Mesendoderm (in vitro differentiated cells): ENCODE data around the gene PCSK1.

Experiments
- DNase-seq: peaks from one replicate; pipeline ENCODE4 v3.0.0; 2013
- H2AK5ac ChIP-seq: 2 replicates; pipeline ENCODE4 v1.6.1; 2013; ENCODE audit warnings: low read length, inconsistent platforms
- H2BK120ac ChIP-seq: 2 replicates; pipeline ENCODE4 v1.6.1; 2013; ENCODE audit warnings: low read depth, mild to moderate bottlenecking, low read length, moderate library complexity, mixed read lengths
- H2BK15ac ChIP-seq: replicated peaks from 2 replicates; pipeline ENCODE4 v1.6.1; 2013; ENCODE audit warnings: low read depth, mild to moderate bottlenecking, moderate library complexity
- H2BK5ac ChIP-seq: 2 replicates; pipeline ENCODE4 v1.6.1; 2013; ENCODE audit warnings: low read length, inconsistent platforms
- H3K18ac ChIP-seq: 2 replicates; pipeline ENCODE4 v1.6.1; 2013; ENCODE audit warnings: mild to moderate bottlenecking, low read length, mixed read lengths
- H3K23ac ChIP-seq: one replicate; pipeline ENCODE4 v1.6.1; 2013; ENCODE audit warnings: low read length
- H3K27ac ChIP-seq: 2 replicates; pipeline ENCODE4 v1.5.1; 2013; ENCODE audit warnings: low read depth, mild to moderate bottlenecking, inconsistent platforms, low read length, moderate library complexity
- H3K27me3 ChIP-seq: 2 replicates; pipeline ENCODE4 v1.6.1; 2013; ENCODE audit warnings: low read length, control low read depth, mild to moderate bottlenecking, inconsistent platforms; ENCODE audit not compliant: insufficient read depth, poor library complexity
- H3K36me3 ChIP-seq: 2 replicates; pipeline ENCODE4 v1.6.1; 2013; ENCODE audit warnings: low read length, inconsistent platforms; ENCODE audit not compliant: control insufficient read depth, insufficient read depth
- H3K4ac ChIP-seq: one replicate; pipeline ENCODE4 v1.6.1; 2013; ENCODE audit warnings: low read depth, mild to moderate bottlenecking, low read length, moderate library complexity
- H3K4me1 ChIP-seq: 2 replicates; pipeline ENCODE4 v1.6.1; 2013; ENCODE audit warnings: low read depth, low read length, inconsistent platforms; ENCODE audit not compliant: control insufficient read depth
- H3K4me2 ChIP-seq: 2 replicates; pipeline ENCODE4 v1.6.1; 2013; ENCODE audit warnings: low read length
- H3K4me3 ChIP-seq: 2 replicates; pipeline ENCODE4 v1.5.1; 2013; ENCODE audit warnings: mild to moderate bottlenecking, low read length
- H3K56ac ChIP-seq: one replicate; pipeline ENCODE4 v1.6.1; 2013; ENCODE audit warnings: low read length
- H3K79me1 ChIP-seq: 2 replicates; pipeline ENCODE4 v1.6.1; 2013; ENCODE audit warnings: low read length, inconsistent platforms
- H3K79me2 ChIP-seq: 2 replicates; pipeline ENCODE4 v1.6.1; 2013; ENCODE audit warnings: mild to moderate bottlenecking, low read length; ENCODE audit not compliant: control insufficient read depth, insufficient read depth
- H3K9ac ChIP-seq: 2 replicates; pipeline ENCODE4 v1.6.1; 2013; ENCODE audit warnings: low read length, inconsistent platforms
- H4K5ac ChIP-seq: one replicate; pipeline ENCODE4 v1.6.1; 2013; ENCODE audit warnings: low read length
- H4K8ac ChIP-seq: one replicate; pipeline ENCODE4 v1.6.1; 2013; ENCODE audit warnings: low read depth, mild to moderate bottlenecking, control low read depth, low read length, moderate library complexity
- WGBS: extraction: QIAGEN DNeasy Blood & Tissue Kit; methylation state at CpG from one replicate; pipeline ENCODE4 v1.1.7; 2013; ENCODE audit warnings: low lambda C conversion rate, missing lambda C conversion rate; ENCODE audit not compliant: insufficient coverage; ENCODE audit errors: extremely low coverage; 5-methylcytosine and 5-hydroxymethylcytosine counted together

PCSK1 gene

GRCh38 chr5:96473155-96473554 lies 40.1 kb upstream of the PCSK1 start:
- Histone ChIP-seq H3K9ac (no peak overlapping the region), H3K4me3 (no peak overlapping the region), H3K36me3 (no peaks in the 10 kb centered on the region), H3K79me1 (no peaks in the 10 kb centered on the region), H3K4me1 (peaks cover 13% of the 10 kb centered on the region), H3K79me2 (no peaks in the 10 kb centered on the region), H3K4ac (no peak overlapping the region), H2AK5ac (no peak overlapping the region), H4K5ac (no peak overlapping the region), H3K4me2 (no peak overlapping the region), H2BK15ac (no peak overlapping the region), H2BK120ac (no peak overlapping the region), H3K27me3 (no peaks in the 10 kb centered on the region), H2BK5ac (no peak overlapping the region), H3K27ac (no peak overlapping the region), H3K23ac (no peak overlapping the region), H4K8ac (no peak overlapping the region), H3K18ac (no peak overlapping the region), H3K56ac (peak overlapping the region; percentile 19)
- no CpG with 5 or more reads among the region's 1 CpG for WGBS
- DNase-seq = peak; percentile 23

DNA sequence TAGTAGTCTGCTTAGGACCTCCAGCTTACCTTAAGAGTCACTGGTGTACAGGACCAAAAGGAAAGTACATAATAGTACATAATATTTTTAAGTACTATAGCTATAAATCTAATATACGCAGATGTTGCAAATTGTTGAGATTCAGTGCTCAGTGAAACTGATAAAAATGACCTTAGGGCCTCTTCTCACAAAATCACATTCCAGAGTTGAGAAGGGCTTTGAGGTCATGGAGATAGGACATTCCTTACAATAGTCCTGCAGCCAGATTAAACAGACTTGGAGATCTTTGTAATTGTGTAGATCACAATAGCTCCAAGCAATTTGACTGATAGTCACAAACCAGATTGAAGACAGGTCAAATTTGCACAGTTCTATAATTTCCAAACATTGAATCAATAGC lies 37.7 kb upstream of the PCSK1 start:
- Histone ChIP-seq H3K4me3 (no peak overlapping the region), H2BK120ac (no peak overlapping the region), H3K4me1 (peaks cover 13% of the 10 kb centered on the region), H3K56ac (no peak overlapping the region), H3K23ac (no peak overlapping the region), H4K8ac (no peak overlapping the region), H2BK15ac (no peak overlapping the region), H4K5ac (no peak overlapping the region), H3K4me2 (no peak overlapping the region), H3K27ac (no peak overlapping the region), H3K36me3 (no peaks in the 10 kb centered on the region), H3K4ac (no peak overlapping the region), H2BK5ac (no peak overlapping the region), H3K27me3 (no peaks in the 10 kb centered on the region), H3K79me1 (no peaks in the 10 kb centered on the region), H2AK5ac (no peak overlapping the region), H3K9ac (no peak overlapping the region), H3K18ac (no peak overlapping the region), H3K79me2 (no peaks in the 10 kb centered on the region)
- DNase-seq = peak; percentile 74
- WGBS = no CpG with 5 or more reads among the region's 1 CpG

DNA sequence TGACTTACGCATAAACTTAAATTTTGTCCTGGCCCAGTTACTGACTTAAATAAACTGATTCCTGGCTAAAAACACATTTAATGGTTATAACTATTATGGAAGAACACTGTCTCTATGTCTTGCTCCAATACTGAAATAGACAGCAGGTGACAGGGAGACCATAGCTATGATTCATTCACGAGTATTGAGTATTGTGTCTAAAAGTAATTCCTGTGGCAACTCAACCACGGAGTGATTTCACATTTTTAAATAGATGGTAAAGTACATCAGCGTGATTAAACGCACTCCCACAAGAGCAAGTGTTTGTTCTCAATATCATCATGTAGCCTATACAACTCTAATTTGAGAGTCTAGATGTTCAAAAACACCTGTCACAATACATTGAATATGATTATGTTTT lies 35.9 kb upstream of the PCSK1 start:
- no peak overlapping the region for H2AK5ac ChIP-seq
- H3K56ac ChIP-seq = no peak overlapping the region
- no peak overlapping the region for H2BK15ac ChIP-seq
- H3K36me3 ChIP-seq = no peaks in the 10 kb centered on the region
- DNase-seq = no peak
- peaks cover 13% of the 10 kb centered on the region for H3K4me1 ChIP-seq
- H3K79me1 ChIP-seq = no peaks in the 10 kb centered on the region
- H3K4me2 ChIP-seq = no peak overlapping the region
- H3K27ac ChIP-seq = no peak overlapping the region
- no peak overlapping the region for H3K4me3 ChIP-seq
- no peak overlapping the region for H3K18ac ChIP-seq
- H3K4ac ChIP-seq = no peak overlapping the region
- H4K8ac ChIP-seq = no peak overlapping the region
- H4K5ac ChIP-seq = no peak overlapping the region
- no peak overlapping the region for H3K9ac ChIP-seq
- H2BK120ac ChIP-seq = no peak overlapping the region
- H3K23ac ChIP-seq = no peak overlapping the region
- no peaks in the 10 kb centered on the region for H3K79me2 ChIP-seq
- no peak overlapping the region for H2BK5ac ChIP-seq
- WGBS = no CpG with 5 or more reads among the region's 5 CpGs
- H3K27me3 ChIP-seq = no peaks in the 10 kb centered on the region

DNA sequence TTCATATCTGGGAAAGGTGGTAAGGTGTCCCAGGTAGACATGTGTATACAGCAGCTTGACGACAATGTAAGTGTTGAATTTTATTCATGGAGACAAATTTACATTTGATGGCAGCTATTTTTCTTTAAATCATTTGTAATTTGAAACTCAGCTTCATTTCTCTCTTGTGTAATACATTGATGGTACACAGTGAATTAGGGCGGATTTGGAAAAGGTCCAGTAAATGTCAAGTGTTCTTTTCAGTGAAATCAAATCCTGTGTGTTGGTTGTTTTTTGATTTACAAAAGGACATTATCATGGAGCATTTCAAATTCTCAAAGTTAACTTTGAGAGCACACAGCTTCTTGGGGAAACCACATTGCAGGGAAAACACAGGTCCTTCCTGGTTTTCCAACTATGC lies 30.0 kb upstream of the PCSK1 start:
- Histone ChIP-seq H3K4ac (no peak overlapping the region), H4K5ac (no peak overlapping the region), H3K27ac (no peak overlapping the region), H3K4me3 (no peak overlapping the region), H3K18ac (no peak overlapping the region), H2BK5ac (no peak overlapping the region), H3K4me1 (no peaks in the 10 kb centered on the region), H2BK15ac (no peak overlapping the region), H3K27me3 (no peaks in the 10 kb centered on the region), H3K23ac (no peak overlapping the region), H2BK120ac (no peak overlapping the region), H3K9ac (no peak overlapping the region), H4K8ac (no peak overlapping the region), H3K36me3 (no peaks in the 10 kb centered on the region), H2AK5ac (no peak overlapping the region), H3K4me2 (no peak overlapping the region), H3K56ac (no peak overlapping the region), H3K79me2 (no peaks in the 10 kb centered on the region), H3K79me1 (no peaks in the 10 kb centered on the region)
- WGBS = no CpG with 5 or more reads among the region's 2 CpGs
- no peak for DNase-seq

DNA sequence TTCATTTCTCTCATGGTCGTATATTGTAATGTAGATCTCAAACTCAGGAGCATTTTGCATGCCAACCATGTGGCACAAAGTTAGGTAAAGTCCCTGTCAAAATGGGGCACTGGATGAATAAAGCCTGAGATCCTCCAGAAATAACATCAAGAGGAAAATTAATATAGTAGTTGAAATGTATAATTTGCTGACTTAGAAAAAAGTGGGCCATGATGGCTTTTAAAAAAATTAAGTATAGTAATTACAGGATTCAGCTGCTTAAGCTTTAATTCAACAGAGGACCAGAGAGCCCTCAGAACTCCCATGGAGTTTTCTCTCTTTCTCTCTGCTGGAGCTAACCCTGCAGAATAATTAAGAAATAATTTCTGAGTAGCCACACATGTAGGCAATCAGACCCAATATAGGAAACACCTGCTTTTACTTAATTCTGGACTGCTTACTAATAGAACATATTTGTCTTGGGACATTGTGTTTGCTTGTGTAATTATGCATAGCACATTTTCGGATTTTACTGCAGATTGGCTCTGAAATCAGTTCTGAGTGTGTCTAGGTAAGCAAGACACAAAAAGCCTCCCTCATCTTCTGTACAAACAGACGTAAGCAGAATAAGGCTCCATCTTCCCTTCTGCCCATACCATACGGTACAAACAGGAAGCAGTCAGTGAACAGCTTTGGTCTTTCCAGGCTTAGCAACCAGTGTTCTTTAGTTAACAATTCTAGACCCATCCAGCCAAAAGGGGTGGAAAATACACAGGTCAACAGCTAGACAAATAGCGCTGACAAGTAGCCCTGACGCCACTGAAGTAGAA lies 26.5 kb upstream of the PCSK1 start:
- H4K5ac ChIP-seq = no peak overlapping the region
- H3K4me2 ChIP-seq = no peak overlapping the region
- DNase-seq = no peak
- H3K9ac ChIP-seq = no peak overlapping the region
- no peak overlapping the region for H3K27ac ChIP-seq
- no peak overlapping the region for H4K8ac ChIP-seq
- H3K27me3 ChIP-seq = no peaks in the 10 kb centered on the region
- no peak overlapping the region for H2BK5ac ChIP-seq
- no peaks in the 10 kb centered on the region for H3K79me1 ChIP-seq
- H2BK15ac ChIP-seq = no peak overlapping the region
- H2AK5ac ChIP-seq = no peak overlapping the region
- no peak overlapping the region for H3K4me3 ChIP-seq
- WGBS = no CpG with 5 or more reads among the region's 6 CpGs
- no peaks in the 10 kb centered on the region for H3K36me3 ChIP-seq
- H3K18ac ChIP-seq = no peak overlapping the region
- no peak overlapping the region for H3K56ac ChIP-seq
- no peak overlapping the region for H2BK120ac ChIP-seq
- H3K4ac ChIP-seq = no peak overlapping the region
- H3K23ac ChIP-seq = no peak overlapping the region
- H3K4me1 ChIP-seq = no peaks in the 10 kb centered on the region
- H3K79me2 ChIP-seq = no peaks in the 10 kb centered on the region

DNA sequence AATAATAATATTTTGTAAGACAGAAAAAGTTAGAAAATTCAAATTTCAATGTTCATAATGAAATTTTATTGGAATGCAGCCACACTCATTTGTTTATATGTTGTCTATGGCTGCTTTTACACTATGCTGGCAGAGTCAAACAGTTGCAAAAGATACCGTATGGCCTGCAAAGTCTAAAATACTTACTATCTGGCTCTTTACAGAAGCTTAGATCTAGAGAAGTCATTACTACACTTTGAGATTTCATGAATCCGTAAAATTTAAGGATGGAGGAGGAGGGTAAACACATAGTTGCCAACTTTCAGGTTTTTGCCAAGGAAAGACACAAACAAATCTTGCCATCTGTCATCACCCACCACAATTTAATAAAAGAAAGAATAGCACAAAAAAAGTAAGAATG lies 25.1 kb upstream of the PCSK1 start:
- Histone ChIP-seq H3K27me3 (no peaks in the 10 kb centered on the region), H3K79me1 (no peaks in the 10 kb centered on the region), H3K23ac (no peak overlapping the region), H3K27ac (no peak overlapping the region), H2BK120ac (no peak overlapping the region), H4K5ac (no peak overlapping the region), H2BK15ac (no peak overlapping the region), H3K4me1 (no peaks in the 10 kb centered on the region), H3K79me2 (no peaks in the 10 kb centered on the region), H3K9ac (no peak overlapping the region), H3K4me2 (no peak overlapping the region), H2AK5ac (no peak overlapping the region), H4K8ac (no peak overlapping the region), H3K36me3 (no peaks in the 10 kb centered on the region), H3K56ac (no peak overlapping the region), H3K18ac (no peak overlapping the region), H3K4ac (no peak overlapping the region), H3K4me3 (no peak overlapping the region), H2BK5ac (no peak overlapping the region)
- no CpG with 5 or more reads among the region's 2 CpGs for WGBS
- no peak for DNase-seq
